HCT116 (cell line): ENCODE measurements around the gene MARCHF3. TPM values are rescaled to one million over a fixed set of nuclear protein-coding genes. Genes with fewer than 3 reads are reported as not detected.

ENCODE experiments used
- ATAC-seq: fragments of 200-7000 bp; cut with Tn5 transposase; 2 replicates; pipeline ENCODE4 v1.9.1; 2020; ENCODE audit warnings: mild to moderate bottlenecking, moderate library complexity
- BruUV-seq: library from RNA; stranded (reverse); fragments of 400-500 nt; replicated peaks from 2 replicates; lab custom pipeline; 2021; lab: Mats Ljungman, UMichigan
- CTCF ChIA-PET: fragments of 300-600 bp; sonication (Branson Sonifier 250); formaldehyde crosslinking; loops from one replicate; lab custom pipeline; 2021; ENCODE audit warnings: antibody characterized with exemption; lab: Charles Lee
- POLR2A ChIA-PET: fragments of 300-600, 350-600 bp; sonication (Branson Sonifier 250); formaldehyde crosslinking; loops from one replicate; lab custom pipeline; 2021; ENCODE audit warnings: antibody characterized with exemption; lab: Charles Lee
- RAD21 ChIA-PET, 2 experiments: fragments of 300-600 bp; sonication (Branson Sonifier 250); formaldehyde crosslinking; loops; one replicate each; lab custom pipeline; 2023; ENCODE audit warnings: low total read pairs in 2 of 2; ENCODE audit not compliant: uncharacterized antibody in 2 of 2, unreplicated experiment in 2 of 2, low non-redundant PET in 1 of 2; lab: Charles Lee
- DNase-seq: peaks from one replicate; pipeline ENCODE4 v3.0.0-alpha.2; 2010; ENCODE audit warnings: low read depth, low spot score
- H2AFZ ChIP-seq: fragments of 200-600 bp; shearing (Covaris generic), sonication (generic); 2 replicates; pipeline ENCODE4 v1.6.1; 2017; ENCODE audit warnings: low read depth, mixed run types, mixed read lengths, antibody characterized with exemption, low read length; ENCODE audit not compliant: poor library complexity, severe bottlenecking
- H3K27ac ChIP-seq: 2 replicates; pipeline ENCODE4 v1.5.1; 2012; ENCODE audit warnings: low read depth, low read length
- H3K27me3 ChIP-seq: fragments of 200-600 bp; sonication (generic); 2 replicates; pipeline ENCODE4 v1.6.1; 2016; ENCODE audit warnings: mixed run types, low read length, mixed read lengths; ENCODE audit not compliant: insufficient read depth
- H3K36me3 ChIP-seq, 2 experiments: fragments of 200-500 bp in 1 of 2; fragments of 200-600 bp in 1 of 2; sonication (Bioruptor generic) in 1 of 2; sonication (generic) in 1 of 2; 2 replicates each; pipeline versions ENCODE4 v1.5.1 to v1.6.1; 2014 to 2016; ENCODE audit warnings: low read length in 2 of 2, inconsistent platforms in 1 of 2, mixed read lengths in 1 of 2, mixed run types in 1 of 2; ENCODE audit not compliant: insufficient read depth in 2 of 2, control insufficient read depth in 1 of 2
- H3K4me1 ChIP-seq, 2 experiments: fragments of 200-600 bp in 1 of 2; sonication (generic) in 1 of 2; 2 replicates each; pipeline versions ENCODE4 v1.5.1 to v1.6.1; 2012 to 2017; ENCODE audit warnings: low read length in 2 of 2, inconsistent platforms in 1 of 2, mild to moderate bottlenecking in 1 of 2, mixed read lengths in 1 of 2, mixed run types in 1 of 2, moderate library complexity in 1 of 2; ENCODE audit not compliant: insufficient read depth in 2 of 2, control insufficient read depth in 1 of 2
- H3K4me2 ChIP-seq: fragments of 200-600 bp; sonication (generic); 2 replicates; pipeline ENCODE4 v1.6.1; 2017; ENCODE audit warnings: mixed run types, low read length, mixed read lengths
- H3K4me3 ChIP-seq, 2 experiments: fragments of 200-600 bp in 1 of 2; sonication (generic) in 1 of 2; replicated peaks in 1 of 2; 2 replicates each; pipeline ENCODE4 v1.5.1; 2011 to 2016; ENCODE audit warnings: low read length in 2 of 2, control low read depth in 1 of 2, low read depth in 1 of 2, mild to moderate bottlenecking in 1 of 2, mixed read lengths in 1 of 2, mixed run types in 1 of 2
- H3K79me2 ChIP-seq: fragments of 200-600 bp; sonication (generic); 2 replicates; pipeline ENCODE4 v1.6.1; 2017; ENCODE audit warnings: mild to moderate bottlenecking, mixed run types, low read length, moderate library complexity, mixed read lengths; ENCODE audit not compliant: insufficient read depth
- H3K9ac ChIP-seq: fragments of 200-600 bp; sonication (generic); 2 replicates; pipeline ENCODE4 v1.6.1; 2016; ENCODE audit warnings: low read length, mixed read lengths
- H3K9me2 ChIP-seq: fragments of 200-600 bp; sonication (generic), shearing (Covaris generic); 2 replicates; pipeline ENCODE4 v1.6.1; 2017; ENCODE audit warnings: mixed run types, mild to moderate bottlenecking, moderate library complexity; ENCODE audit not compliant: insufficient read depth
- H3K9me3 ChIP-seq, 2 experiments: fragments of 200-500 bp in 1 of 2; fragments of 200-600 bp in 1 of 2; sonication (Bioruptor generic) in 1 of 2; sonication (generic) in 1 of 2; 2 replicates each; pipeline ENCODE4 v1.6.1; 2014 to 2017; ENCODE audit warnings: low read length in 2 of 2, mixed read lengths in 2 of 2, inconsistent platforms in 1 of 2, low read depth in 1 of 2, mild to moderate bottlenecking in 1 of 2, mixed run types in 1 of 2, moderate library complexity in 1 of 2; ENCODE audit not compliant: control insufficient read depth in 1 of 2, insufficient read depth in 1 of 2
- H4K20me1 ChIP-seq: fragments of 200-600 bp; sonication (generic), shearing (Covaris generic); 2 replicates; pipeline ENCODE4 v1.6.1; 2017; ENCODE audit warnings: mixed run types, mild to moderate bottlenecking, moderate library complexity; ENCODE audit not compliant: insufficient read depth
- ATF3 ChIP-seq: IDR thresholded peaks from 2 replicates; pipeline ENCODE4 v1.6.1; 2012
- CEBPB ChIP-seq: IDR thresholded peaks from 2 replicates; pipeline ENCODE4 v1.6.1; 2012; ENCODE audit warnings: low read depth
- ELF1 ChIP-seq: IDR thresholded peaks from 2 replicates; pipeline ENCODE4 v1.6.1; 2012; ENCODE audit warnings: low read depth, borderline replicate concordance
- EZH2phosphoT487 ChIP-seq: fragments of 200-600 bp; IDR thresholded peaks from 2 replicates; pipeline ENCODE4 v1.6.1; 2018; ENCODE audit warnings: antibody characterized with exemption, borderline replicate concordance
- FOSL1 ChIP-seq: IDR thresholded peaks from 2 replicates; pipeline ENCODE4 v1.6.1; 2012; ENCODE audit warnings: low read depth
- JUND ChIP-seq: IDR thresholded peaks from 2 replicates; pipeline ENCODE4 v1.6.1; 2012
- SIN3A ChIP-seq: IDR thresholded peaks from 2 replicates; pipeline ENCODE4 v1.6.1; 2012; ENCODE audit warnings: low read depth
- SP1 ChIP-seq: IDR thresholded peaks from 2 replicates; pipeline ENCODE4 v1.6.1; 2012; ENCODE audit warnings: low read depth
- intact Hi-C: fragments of 100-400 bp; cut with micrococcal nuclease; formaldehyde crosslinking; loops from 2 replicates; pipeline ENCODE4 v1.10.0; 2022
- total RNA-seq: library from RNA; stranded (reverse); gene quantifications from one replicate; pipeline ENCODE4 v1.2.1, GENCODE V29; 2021; ENCODE audit not compliant: unreplicated experiment
- TF ChIP-seq, protein P1 (sequence below), 3 experiments: fragments of 200-600 bp in 1 of 3; sonication (generic) in 1 of 3; IDR thresholded peaks in 2 of 3; conservative IDR thresholded peaks in 1 of 3; 2 replicates each; pipeline ENCODE4 v1.5.1; 2012 to 2017; ENCODE audit warnings: low read depth in 2 of 3, low read length in 2 of 3, antibody characterized with exemption in 1 of 3, borderline replicate concordance in 1 of 3, control low read depth in 1 of 3, mild to moderate bottlenecking in 1 of 3, mixed read lengths in 1 of 3, mixed run types in 1 of 3, moderate library complexity in 1 of 3; ENCODE audit not compliant: insufficient read depth in 1 of 3
- TF ChIP-seq, protein P2 (sequence below): IDR thresholded peaks from 2 replicates; pipeline ENCODE4 v1.6.1; 2011; ENCODE audit warnings: mild to moderate bottlenecking, low read length, moderate library complexity; ENCODE audit not compliant: insufficient replicate concordance; ENCODE audit errors: extremely low read depth

The MARCHF3 gene
- total RNA-seq, 1 experiment from 2014 or later, result 2.3 TPM

GRCh38 chr5:127010362-127010761, 20.0 kb downstream of the MARCHF3 start:
- Histone ChIP-seq H3K27me3 (no peaks in the 10 kb centered on the region), H3K4me3 (no peak overlapping the region), H3K27ac (no peak overlapping the region), H3K9me2 (no peaks in the 10 kb centered on the region), H3K9me3 (no peaks in the 10 kb centered on the region), H3K36me3 (no peaks in the 10 kb centered on the region), H3K4me2 (no peak overlapping the region), H3K9ac (no peak overlapping the region), H3K79me2 (no peaks in the 10 kb centered on the region), H2AFZ (no peak overlapping the region), H3K4me1 (no peaks in the 10 kb centered on the region), H4K20me1 (no peaks in the 10 kb centered on the region)
- intact Hi-C loops, result no loop called here
- DNase-seq (no peak), ATAC-seq (no peak)
- POLR2A ChIA-PET, result no interaction called here
- no TSS peak for BruUV-seq
- TF ChIP-seq SP1 (no peak), JUND (no peak), SIN3A (no peak), ATF3 (no peak), ELF1 (no peak), EZH2phosphoT487 (no peak), CEBPB (no peak), FOSL1 (no peak)
- TF ChIP-seq, protein P1, sequence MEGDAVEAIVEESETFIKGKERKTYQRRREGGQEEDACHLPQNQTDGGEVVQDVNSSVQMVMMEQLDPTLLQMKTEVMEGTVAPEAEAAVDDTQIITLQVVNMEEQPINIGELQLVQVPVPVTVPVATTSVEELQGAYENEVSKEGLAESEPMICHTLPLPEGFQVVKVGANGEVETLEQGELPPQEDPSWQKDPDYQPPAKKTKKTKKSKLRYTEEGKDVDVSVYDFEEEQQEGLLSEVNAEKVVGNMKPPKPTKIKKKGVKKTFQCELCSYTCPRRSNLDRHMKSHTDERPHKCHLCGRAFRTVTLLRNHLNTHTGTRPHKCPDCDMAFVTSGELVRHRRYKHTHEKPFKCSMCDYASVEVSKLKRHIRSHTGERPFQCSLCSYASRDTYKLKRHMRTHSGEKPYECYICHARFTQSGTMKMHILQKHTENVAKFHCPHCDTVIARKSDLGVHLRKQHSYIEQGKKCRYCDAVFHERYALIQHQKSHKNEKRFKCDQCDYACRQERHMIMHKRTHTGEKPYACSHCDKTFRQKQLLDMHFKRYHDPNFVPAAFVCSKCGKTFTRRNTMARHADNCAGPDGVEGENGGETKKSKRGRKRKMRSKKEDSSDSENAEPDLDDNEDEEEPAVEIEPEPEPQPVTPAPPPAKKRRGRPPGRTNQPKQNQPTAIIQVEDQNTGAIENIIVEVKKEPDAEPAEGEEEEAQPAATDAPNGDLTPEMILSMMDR (IDR thresholded peaks at IDR 0.05 in 2 of 3, conservative IDR thresholded peaks at IDR 0.05 in 1 of 3; ENCODE audit: borderline replicate concordance in 1 of 3, insufficient read depth in 1 of 3, low read depth in 2 of 3, low read length in 2 of 3), result no peak
- TF ChIP-seq, protein P2, sequence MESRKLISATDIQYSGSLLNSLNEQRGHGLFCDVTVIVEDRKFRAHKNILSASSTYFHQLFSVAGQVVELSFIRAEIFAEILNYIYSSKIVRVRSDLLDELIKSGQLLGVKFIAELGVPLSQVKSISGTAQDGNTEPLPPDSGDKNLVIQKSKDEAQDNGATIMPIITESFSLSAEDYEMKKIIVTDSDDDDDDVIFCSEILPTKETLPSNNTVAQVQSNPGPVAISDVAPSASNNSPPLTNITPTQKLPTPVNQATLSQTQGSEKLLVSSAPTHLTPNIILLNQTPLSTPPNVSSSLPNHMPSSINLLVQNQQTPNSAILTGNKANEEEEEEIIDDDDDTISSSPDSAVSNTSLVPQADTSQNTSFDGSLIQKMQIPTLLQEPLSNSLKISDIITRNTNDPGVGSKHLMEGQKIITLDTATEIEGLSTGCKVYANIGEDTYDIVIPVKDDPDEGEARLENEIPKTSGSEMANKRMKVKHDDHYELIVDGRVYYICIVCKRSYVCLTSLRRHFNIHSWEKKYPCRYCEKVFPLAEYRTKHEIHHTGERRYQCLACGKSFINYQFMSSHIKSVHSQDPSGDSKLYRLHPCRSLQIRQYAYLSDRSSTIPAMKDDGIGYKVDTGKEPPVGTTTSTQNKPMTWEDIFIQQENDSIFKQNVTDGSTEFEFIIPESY, result no peak
- CTCF ChIA-PET, result no interaction called here
- RAD21 ChIA-PET, result no interaction called here
